HepG2 (cell line): ENCODE results near the gene STX12. TPM values are rescaled to one million over a fixed set of nuclear protein-coding genes. Genes with fewer than 3 reads are reported as not detected.

Experiments
- CEBPG ChIP-seq: IDR thresholded peaks from 2 replicates; pipeline ENCODE4 v1.6.1; 2016
- CHD2 ChIP-seq: IDR thresholded peaks from 2 replicates; pipeline ENCODE4 v1.6.1; 2011; ENCODE audit warnings: low read depth, low read length, improper control_type of control experiment
- EP300 ChIP-seq, 3 experiments: sonication (generic) in 1 of 3; formaldehyde crosslinking in 1 of 3; IDR thresholded peaks; 2 replicates each; pipeline versions ENCODE4 v1.5.1 to v1.6.1; 2011 to 2020; ENCODE audit warnings: low read depth in 2 of 3, low read length in 2 of 3, borderline replicate concordance in 1 of 3, improper control_type of control experiment in 1 of 3, mild to moderate bottlenecking in 1 of 3, missing genetic modification reagents in 1 of 3, moderate library complexity in 1 of 3
- KDM5B ChIP-seq: sonication (generic); formaldehyde crosslinking; IDR thresholded peaks from 2 replicates; pipeline ENCODE4 v1.4.0; 2020; ENCODE audit warnings: missing genetic modification reagents, mild to moderate bottlenecking, borderline replicate concordance
- MAF1 ChIP-seq: sonication (generic); formaldehyde crosslinking; IDR thresholded peaks from 2 replicates; pipeline ENCODE4 v1.5.0; 2020; ENCODE audit warnings: missing genetic modification reagents, borderline replicate concordance
- NFIB ChIP-seq: sonication (generic); formaldehyde crosslinking; IDR thresholded peaks from 2 replicates; pipeline ENCODE4 v1.9.0; 2021; ENCODE audit warnings: missing genetic modification reagents, mild to moderate bottlenecking, borderline replicate concordance
- NKX3-1 ChIP-seq: sonication (generic); formaldehyde crosslinking; IDR thresholded peaks from 2 replicates; pipeline ENCODE4 v1.5.0; 2020; ENCODE audit warnings: missing genetic modification reagents
- NR2F6 ChIP-seq, 2 experiments: IDR thresholded peaks; 2 replicates each; pipeline ENCODE4 v1.6.1; 2016; ENCODE audit warnings: antibody characterized with exemption in 1 of 2, mild to moderate bottlenecking in 1 of 2
- PAWR ChIP-seq: sonication (generic); formaldehyde crosslinking; IDR thresholded peaks from 2 replicates; pipeline ENCODE4 v1.4.0; 2020; ENCODE audit warnings: missing genetic modification reagents, mild to moderate bottlenecking, borderline replicate concordance
- PBX3 ChIP-seq: sonication (generic); formaldehyde crosslinking; IDR thresholded peaks from 2 replicates; pipeline ENCODE4 v1.8.1; 2023; ENCODE audit warnings: missing genetic modification reagents, inconsistent platforms, borderline replicate concordance
- PHF21A ChIP-seq: sonication (generic); formaldehyde crosslinking; IDR thresholded peaks from 2 replicates; pipeline ENCODE4 v1.5.0; 2020; ENCODE audit warnings: mild to moderate bottlenecking, missing genetic modification reagents
- PLSCR1 ChIP-seq: sonication (generic); formaldehyde crosslinking; IDR thresholded peaks from 2 replicates; pipeline ENCODE4 v1.5.0; 2020; ENCODE audit warnings: missing genetic modification reagents, mild to moderate bottlenecking, borderline replicate concordance
- PRDM10 ChIP-seq: sonication (generic); formaldehyde crosslinking; IDR thresholded peaks from 2 replicates; pipeline ENCODE4 v1.4.0; 2020; ENCODE audit warnings: low read depth, missing genetic modification reagents
- SRSF4 ChIP-seq: fragments of 200-400 bp; formaldehyde crosslinking; IDR thresholded peaks from one replicate; pipeline ENCODE4 v1.6.1; 2018; ENCODE audit warnings: mild to moderate bottlenecking, low read depth, low read length, moderate library complexity; ENCODE audit not compliant: poor library complexity, severe bottlenecking
- SRSF9 ChIP-seq: fragments of 200-400 bp; formaldehyde crosslinking; IDR thresholded peaks from 2 replicates; pipeline ENCODE4 v1.6.1; 2018; ENCODE audit warnings: borderline replicate concordance, mild to moderate bottlenecking, low read depth, low read length; ENCODE audit not compliant: insufficient read depth, poor library complexity, severe bottlenecking
- TCF7L2 ChIP-seq: IDR thresholded peaks from 2 replicates; pipeline ENCODE4 v1.6.1; 2011; ENCODE audit warnings: mild to moderate bottlenecking, low read depth, low read length, moderate library complexity
- ZBTB7A ChIP-seq: sonication (generic); formaldehyde crosslinking; IDR thresholded peaks from 2 replicates; pipeline ENCODE4 v1.8.0; 2022; ENCODE audit warnings: mild to moderate bottlenecking, missing genetic modification reagents
- ZFYVE20 ChIP-seq: sonication (generic); formaldehyde crosslinking; IDR thresholded peaks from 2 replicates; pipeline ENCODE4 v1.8.0; 2023; ENCODE audit warnings: low read depth, mild to moderate bottlenecking, moderate library complexity, missing genetic modification reagents, borderline replicate concordance
- ZNF260 ChIP-seq: sonication (generic); formaldehyde crosslinking; IDR thresholded peaks from 2 replicates; pipeline ENCODE4 v1.4.0; 2020; ENCODE audit warnings: missing genetic modification reagents, low read depth, mild to moderate bottlenecking, borderline replicate concordance
- ZNF615 ChIP-seq: sonication (generic); formaldehyde crosslinking; IDR thresholded peaks from 2 replicates; pipeline ENCODE4 v1.5.0; 2020; ENCODE audit warnings: mild to moderate bottlenecking, missing genetic modification reagents, borderline replicate concordance
- polyA plus RNA-seq, 8 experiments: library from polyadenylated mRNA; depleted of rRNA in 3 of 8; stranded (reverse) in 7 of 8; unstranded in 1 of 8; fragments of >200 nt; fragmentation: Illumina TruSeq in 4 of 8; extraction: Trizol in 4 of 8; gene quantifications; 2 replicates each; pipeline versions ENCODE4 v1.2.1 to v1.2.3, GENCODE V29; 2011 to 2016; ENCODE audit warnings: low read depth in 4 of 8, missing spikeins in 1 of 8, mixed read lengths in 1 of 8; ENCODE audit not compliant: insufficient read depth in 1 of 8
- total RNA-seq, 5 experiments: library from RNA; depleted of rRNA; stranded (reverse); fragments of >200 nt; fragmentation: Illumina TruSeq; extraction: Trizol; gene quantifications; 2 replicates each; pipeline ENCODE4 v1.2.3, GENCODE V29; 2016; ENCODE audit warnings: low read depth in 1 of 5

Gene STX12
- total and polyA plus RNA-seq, 2 of the 13 experiments (the other 11 are each of a cell fraction or from before 2014, with no cell fraction given): 9.0 to 19.7 TPM

DNA sequence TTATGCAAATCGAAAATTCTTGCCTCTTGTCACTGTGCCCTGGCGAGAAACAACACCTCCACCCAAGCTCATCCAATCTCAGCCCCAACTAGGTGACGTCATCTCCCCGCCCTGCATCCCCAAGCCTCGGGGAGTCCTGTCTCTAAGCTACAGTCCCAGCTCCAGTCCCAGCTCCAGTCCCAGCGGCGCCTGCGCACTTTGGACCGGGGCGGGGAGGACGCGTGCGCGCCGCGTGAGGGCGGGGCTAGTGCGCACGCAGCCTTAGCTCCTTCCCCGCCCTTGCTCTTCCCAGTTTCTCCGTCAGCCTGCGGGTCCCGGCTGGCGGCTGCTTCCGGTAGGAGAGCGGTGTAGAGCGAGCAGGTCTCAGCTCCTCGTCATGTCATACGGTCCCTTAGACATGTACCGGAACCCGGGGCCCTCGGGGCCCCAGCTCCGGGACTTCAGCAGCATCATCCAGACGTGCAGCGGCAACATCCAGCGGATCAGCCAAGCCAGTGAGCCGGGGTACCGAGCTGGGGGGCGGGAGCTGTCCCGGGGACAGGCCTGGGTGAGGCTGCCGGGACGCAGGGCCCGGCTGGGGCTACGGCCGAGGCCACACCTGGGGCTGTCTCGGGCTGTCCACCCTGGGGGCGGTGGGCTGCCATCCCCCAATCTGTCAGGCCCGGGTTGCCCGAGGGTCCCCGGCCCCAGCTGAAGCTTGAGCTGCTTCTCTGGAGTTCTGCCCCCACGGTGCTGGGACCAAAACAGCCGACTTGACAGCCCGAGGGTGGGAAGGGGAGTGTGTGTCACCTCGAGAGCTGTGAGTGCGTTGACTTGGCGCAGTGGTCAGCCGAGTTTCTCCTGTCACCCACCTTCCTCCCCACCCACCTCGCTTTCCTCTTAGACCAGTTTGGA, at the start of gene STX12 (continued):
- no peak for TF ChIP-seq PLSCR1 (CRISPR knock-in tag)
- TF ChIP-seq PHF21A (CRISPR knock-in tag): peak; percentile 73; the same call in 1 of the 2 replicates
- TF ChIP-seq TCF7L2: no peak
- no peak for TF ChIP-seq ZFYVE20
- TF ChIP-seq NR2F6 (IDR thresholded peaks at IDR 0.05): no peak
- no peak for TF ChIP-seq NR2F6 (CRISPR knock-in tag; IDR thresholded peaks at IDR 0.05)
- TF ChIP-seq EP300 (IDR thresholded peaks at IDR 0.05; ENCODE audit: low read depth in 2 of 2, low read length in 2 of 2): no peak
- no peak for TF ChIP-seq EP300 (CRISPR knock-in tag; IDR thresholded peaks at IDR 0.05; ENCODE audit: borderline replicate concordance)
- no peak for TF ChIP-seq SRSF4
- TF ChIP-seq KDM5B: peak; percentile 75; the same call in 1 of the 2 replicates
- no peak for TF ChIP-seq MAF1
- TF ChIP-seq ZNF615 (CRISPR knock-in tag): no peak
- TF ChIP-seq PRDM10 (CRISPR knock-in tag): no peak
- no peak for TF ChIP-seq PAWR (CRISPR knock-in tag)
- no peak for TF ChIP-seq SRSF9
- no peak for TF ChIP-seq ZNF260 (CRISPR knock-in tag)
- no peak for TF ChIP-seq CHD2
- TF ChIP-seq NKX3-1 (CRISPR knock-in tag): no peak
- 0 out of 2 replicates have a peak, but pooled peaks have one; percentile 14 for TF ChIP-seq CEBPG
- no peak for TF ChIP-seq PBX3
- no peak for TF ChIP-seq NFIB (CRISPR knock-in tag)
- TF ChIP-seq ZBTB7A (CRISPR knock-in tag): no peak
